Adrenal gland (tissue), 12 donors: ENCODE measurements around the gene ADGRF1. TPM values are rescaled to one million over a fixed set of nuclear protein-coding genes. Genes with fewer than 3 reads are reported as not detected.
A peak's percentile ranks its signal among the peaks of the same experiment; 100 is the strongest.

Source experiments
- DNase-seq, 7 donors: peaks; one replicate each; pipeline ENCODE4 v3.0.0-alpha.2; 2019 to 2020
- H3K27ac ChIP-seq, 5 donors: fragments of 200-600 bp; sonication (generic) in 4 of 5; 1 replicate in 3 of 5; 2 replicates in 2 of 5; pipeline versions ENCODE4 v1.5.1 to v1.8.0; 2016 to 2020; ENCODE audit warnings: mild to moderate bottlenecking in 1 of 5
- H3K27me3 ChIP-seq: fragments of 200-600 bp; 2 replicates; pipeline ENCODE4 v1.8.0; 2021
- H3K36me3 ChIP-seq, 2 donors: fragments of 200-600 bp; replicated peaks in 1 of 2; 1 replicate in 1 of 2; 2 replicates in 1 of 2; pipeline versions ENCODE4 v1.5.1 to v1.8.0; 2018 to 2022
- H3K4me1 ChIP-seq, 2 donors: fragments of 200-600 bp; replicated peaks in 1 of 2; 1 replicate in 1 of 2; 2 replicates in 1 of 2; pipeline versions ENCODE4 v1.5.1 to v1.8.0; 2018 to 2021
- H3K4me3 ChIP-seq, 4 donors: fragments of 200-600 bp; sonication (generic) in 3 of 4; one replicate each; pipeline ENCODE4 v1.5.1; 2016 to 2018
- H3K9me3 ChIP-seq, 3 donors: fragments of 200-600 bp; sonication (generic) in 1 of 3; replicated peaks in 1 of 3; 1 replicate in 2 of 3; 2 replicates in 1 of 3; pipeline versions ENCODE4 v1.5.1 to v1.8.0; 2016 to 2021
- POLR2A ChIP-seq, 2 donors: fragments of 450-650 bp; IDR thresholded peaks; one replicate each; pipeline ENCODE4 v1.6.1; 2017; ENCODE audit warnings: antibody characterized with exemption in 2 of 2, mild to moderate bottlenecking in 2 of 2, moderate library complexity in 1 of 2
- WGBS, 4 donors: extraction: QIAGEN DNeasy Blood & Tissue Kit in 2 of 4; methylation state at CpG; one replicate each; pipeline versions ENCODE4 v1.1.5 to v1.1.7; 2013 to 2017; 5-methylcytosine and 5-hydroxymethylcytosine counted together
- intact Hi-C, 2 donors: fragments of 100-400 bp; cut with DNase I; formaldehyde crosslinking; loops; one replicate each; pipeline versions ENCODE4 v1.14.1 to v1.15.0; 2022 to 2023
- polyA plus RNA-seq, 3 donors: library from polyadenylated mRNA; stranded (reverse); fragments of 200-250 nt in 2 of 3; fragments of 350-450 nt in 1 of 3; fragmentation: Illumina TruSeq in 1 of 3; extraction: RNeasy Lipid Tissue Mini Kit (QIAGEN cat#74804) in 1 of 3; gene quantifications; one replicate each; pipeline ENCODE4 v1.2.3, GENCODE V29; 2013 to 2014
- total RNA-seq, 9 donors: library from RNA; depleted of rRNA in 4 of 9; stranded (reverse); fragments of >200 nt in 4 of 9; fragments of 120-200 nt in 1 of 9; fragmentation: NEBNext Ultra II Directional in 1 of 9; extraction: Animal tissue kit (Norgen Biotek cat#: 25700) in 1 of 9; gene quantifications; one replicate each; pipeline versions ENCODE4 v1.1.0 to v1.2.4, GENCODE V29; 2013 to 2023
- TF ChIP-seq, protein P1 (sequence below), 6 experiments: fragments of 450-650 bp in 4 of 6; fragments of 200-600 bp in 2 of 6; sonication (generic) in 1 of 6; IDR thresholded peaks; 1 replicate in 5 of 6; 2 replicates in 1 of 6; pipeline versions ENCODE4 v1.5.1 to v1.8.0; 2016 to 2021; ENCODE audit warnings: antibody characterized with exemption in 6 of 6, mild to moderate bottlenecking in 2 of 6, moderate library complexity in 1 of 6
- donor health status: healthy with polysubstance abuse.
- donor health status: Bipolar disorder and iron deficiency.
- donor health status: DM: yes; HTN: yes; CAD: no.
- donor health status: DM: no; HTN: no; CAD: no.
- donor health status: DM: no; HTN: no; CAD: no.
- donor health status: DM: yes; HTN: yes; CAD: no.

Gene ADGRF1
- total and polyA plus RNA-seq, 12 donors: under 0.01 to 0.25 (median 0.22) TPM; not detected in 7

DNA sequence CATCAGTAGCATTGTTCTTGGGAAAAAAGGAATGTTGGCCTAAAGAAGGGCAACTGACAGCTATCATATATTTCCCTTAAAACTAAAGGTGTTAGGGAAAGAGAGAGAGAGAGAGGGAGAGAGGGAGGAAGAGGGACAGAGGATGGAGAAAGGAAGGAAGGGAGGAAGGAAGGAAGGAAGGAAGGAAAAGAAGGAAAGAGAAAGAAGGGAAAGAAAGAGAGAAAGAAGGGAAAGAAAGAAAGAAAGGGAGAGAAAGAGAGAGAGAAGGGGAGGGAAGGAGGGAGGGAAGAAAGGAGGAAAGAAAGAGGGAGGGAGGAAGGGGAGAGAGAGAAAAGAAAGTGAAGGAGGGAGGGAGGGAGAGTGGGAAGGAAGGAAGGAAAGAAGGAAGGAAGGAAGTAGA lies 82.7 kb downstream of the ADGRF1 start:
- no peak for DNase-seq
- Histone ChIP-seq H3K4me3 (no peak overlapping the region), H3K27me3 (no peaks in the 10 kb centered on the region), H3K4me1 (no peaks in the 10 kb centered on the region), H3K9me3 (no peaks in the 10 kb centered on the region), H3K36me3 (no peaks in the 10 kb centered on the region), H3K27ac (no peak overlapping the region)
- TF ChIP-seq POLR2A (IDR thresholded peaks at IDR 0.05): no peak
- TF ChIP-seq, protein P1, sequence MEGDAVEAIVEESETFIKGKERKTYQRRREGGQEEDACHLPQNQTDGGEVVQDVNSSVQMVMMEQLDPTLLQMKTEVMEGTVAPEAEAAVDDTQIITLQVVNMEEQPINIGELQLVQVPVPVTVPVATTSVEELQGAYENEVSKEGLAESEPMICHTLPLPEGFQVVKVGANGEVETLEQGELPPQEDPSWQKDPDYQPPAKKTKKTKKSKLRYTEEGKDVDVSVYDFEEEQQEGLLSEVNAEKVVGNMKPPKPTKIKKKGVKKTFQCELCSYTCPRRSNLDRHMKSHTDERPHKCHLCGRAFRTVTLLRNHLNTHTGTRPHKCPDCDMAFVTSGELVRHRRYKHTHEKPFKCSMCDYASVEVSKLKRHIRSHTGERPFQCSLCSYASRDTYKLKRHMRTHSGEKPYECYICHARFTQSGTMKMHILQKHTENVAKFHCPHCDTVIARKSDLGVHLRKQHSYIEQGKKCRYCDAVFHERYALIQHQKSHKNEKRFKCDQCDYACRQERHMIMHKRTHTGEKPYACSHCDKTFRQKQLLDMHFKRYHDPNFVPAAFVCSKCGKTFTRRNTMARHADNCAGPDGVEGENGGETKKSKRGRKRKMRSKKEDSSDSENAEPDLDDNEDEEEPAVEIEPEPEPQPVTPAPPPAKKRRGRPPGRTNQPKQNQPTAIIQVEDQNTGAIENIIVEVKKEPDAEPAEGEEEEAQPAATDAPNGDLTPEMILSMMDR (IDR thresholded peaks at IDR 0.05): no peak
- intact Hi-C loops: no loop called here

DNA sequence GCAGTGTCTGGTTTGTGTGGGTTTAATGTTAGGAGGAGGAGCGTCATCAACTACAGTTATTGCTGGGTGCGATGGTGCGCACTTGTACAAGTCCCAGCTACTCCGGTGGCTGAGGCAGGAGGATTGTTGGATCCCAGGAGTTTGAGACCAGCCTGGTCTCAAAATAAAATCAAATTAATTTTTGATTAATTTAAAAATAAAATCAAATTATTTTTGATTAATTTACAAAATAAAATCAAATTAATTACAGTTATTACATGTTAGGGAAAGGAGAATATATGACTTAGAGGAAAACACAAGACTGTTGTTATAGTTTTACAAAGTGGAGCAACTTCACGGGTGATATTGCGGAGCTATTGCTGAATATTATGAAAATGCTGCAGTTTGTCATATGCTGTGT lies 85.7 kb downstream of the ADGRF1 start:
- Histone ChIP-seq H3K4me1 (no peaks in the 10 kb centered on the region), H3K27me3 (no peaks in the 10 kb centered on the region), H3K27ac (no peak overlapping the region), H3K36me3 (no peaks in the 10 kb centered on the region), H3K9me3 (no peaks in the 10 kb centered on the region), H3K4me3 (no peak overlapping the region)
- TF ChIP-seq POLR2A (IDR thresholded peaks at IDR 0.05): no peak
- intact Hi-C loops: no loop called here
- WGBS, 4 donors: 89 to 95% (median 95%) methylated on average over 6 of the region's 6 CpGs
- no peak for DNase-seq

DNA sequence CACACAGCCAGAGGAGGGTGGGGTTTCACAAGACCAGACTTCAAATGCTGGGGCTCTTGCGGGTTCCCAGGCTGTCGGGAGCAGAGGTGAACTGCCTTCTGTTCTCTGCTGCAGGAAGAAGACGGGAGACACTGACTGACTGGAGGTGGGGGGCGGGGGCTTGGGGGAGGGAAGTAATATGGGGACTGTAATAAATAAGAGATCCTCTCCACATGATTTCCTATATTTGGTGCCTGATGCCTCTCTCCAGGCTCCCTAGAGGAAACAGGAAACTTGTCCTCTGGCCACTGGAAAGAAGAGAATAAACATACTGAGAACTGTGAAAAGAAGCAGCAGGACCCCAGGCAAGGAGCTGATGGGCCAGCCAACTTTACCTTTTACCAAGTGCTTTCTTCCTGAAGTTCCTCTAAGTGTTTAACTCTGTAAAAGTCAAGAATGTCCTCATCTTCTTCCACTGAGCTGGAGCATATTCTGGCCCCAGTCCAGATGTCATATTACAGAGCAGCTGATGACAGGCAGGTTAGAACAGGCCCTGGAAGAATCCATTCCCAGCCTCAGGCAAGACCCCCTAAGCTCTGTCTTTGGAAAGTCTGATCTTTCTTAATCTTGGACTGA lies 87.2 kb downstream of the ADGRF1 start:
- WGBS, 4 donors: 36 to 60% (median 51%) methylated on average over 4 of the region's 4 CpGs

DNA sequence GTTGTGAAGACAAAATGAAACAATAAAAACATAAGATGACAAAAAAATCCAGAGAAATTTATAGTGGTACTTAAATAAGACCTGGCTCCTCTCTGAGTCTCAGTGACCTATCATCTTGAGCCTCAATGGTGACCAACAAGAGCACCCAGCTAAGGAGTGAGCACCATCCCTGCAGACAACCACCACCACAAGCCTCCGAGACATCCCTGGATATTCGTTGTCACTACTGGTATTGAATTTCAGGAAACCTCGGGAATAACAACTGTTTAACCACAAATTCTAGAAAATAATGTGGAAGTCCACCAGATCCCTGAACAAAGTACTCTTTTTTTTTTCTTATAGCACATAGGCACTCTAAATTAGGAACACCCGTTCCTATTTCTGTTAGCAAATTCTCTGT lies 88.2 kb downstream of the ADGRF1 start:
- H3K4me3 ChIP-seq: peak overlapping the region in 1 of 4 donors; percentile 35
- no peak for TF ChIP-seq POLR2A (IDR thresholded peaks at IDR 0.05)
- TF ChIP-seq, protein P1 (IDR thresholded peaks at IDR 0.05): no peak
- H3K27ac ChIP-seq: peak overlapping the region in 2 of 5 donors; percentile 20 to 21
- no peaks in the 10 kb centered on the region for H3K36me3 ChIP-seq
- no peak for DNase-seq
- H3K4me1 ChIP-seq: peaks cover 0 to 5% of the 10 kb centered on the region in 2 donors
- intact Hi-C loops: no loop called here
- no peaks in the 10 kb centered on the region for H3K9me3 ChIP-seq
- WGBS, 4 donors: 57 to 76% (median 65%) methylated on average over 4 of the region's 4 CpGs
- H3K27me3 ChIP-seq: no peaks in the 10 kb centered on the region

More for the DNA sequence above, 87.2 kb downstream of the ADGRF1 start:
- H3K4me1 ChIP-seq: no peaks in the 10 kb centered on the region
- peak overlapping the region in 1 of 4 donors; percentile 33 for H3K4me3 ChIP-seq
- no peaks in the 10 kb centered on the region for H3K9me3 ChIP-seq
- TF ChIP-seq, protein P1 (IDR thresholded peaks at IDR 0.05): no peak
- TF ChIP-seq POLR2A (IDR thresholded peaks at IDR 0.05): no peak
- peak in 4 of 7 donors; percentile 14 to 69 (median 32) for DNase-seq
- H3K27ac ChIP-seq: peak overlapping the region in 2 of 5 donors; percentile 21 to 54
- intact Hi-C loops: no loop called here
- H3K36me3 ChIP-seq: no peaks in the 10 kb centered on the region
- no peaks in the 10 kb centered on the region for H3K27me3 ChIP-seq
